ENCODE results near the gene POTEM. TPM values are rescaled to one million over a fixed set of nuclear protein-coding genes. Genes with fewer than 3 reads are reported as not detected.
"Not testable (repeated sequence)": the region's sequence is repeated elsewhere in the genome, so short reads cannot be mapped to it uniquely, and the experiment has no call there.

Gene POTEM
- polyA plus RNA-seq, 4 donors = not detected

DNA sequence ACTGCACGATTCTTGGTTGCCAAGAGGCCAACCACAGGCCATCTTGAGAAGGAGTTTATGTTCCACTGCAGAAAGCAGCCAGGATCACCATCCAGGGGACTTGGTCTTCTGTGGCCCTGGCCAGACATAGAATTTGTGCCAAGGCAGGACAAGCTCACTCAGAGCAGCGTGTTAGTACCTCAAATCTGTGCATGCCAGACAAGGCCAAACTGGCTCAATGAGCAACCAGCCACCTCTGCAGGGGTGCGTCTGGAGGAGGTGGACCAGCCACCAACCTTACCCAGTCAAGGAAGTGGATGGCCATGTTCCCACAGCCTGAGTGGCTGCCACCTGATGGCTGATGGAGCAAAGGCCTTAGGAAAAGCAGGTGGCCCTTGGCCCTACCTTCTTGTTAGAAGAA, 48.0 kb downstream of the POTEM start:
- not testable (repeated sequence) for DNase-seq; FAIRE-seq; H3K27me3 ChIP-seq (ENCODE audit: control insufficient read depth in 3 of 3, insufficient read depth in 3 of 3, low read length in 3 of 3); H3K9me3 ChIP-seq (ENCODE audit: control insufficient read depth in 2 of 2, insufficient read depth in 1 of 2, low read depth in 1 of 2, low read length in 1 of 2); H3K4me1 ChIP-seq (ENCODE audit: control insufficient read depth in 3 of 3, insufficient read depth in 2 of 3, low read depth in 1 of 3, low read length in 2 of 3); H3K4me3 ChIP-seq (ENCODE audit: low read depth in 1 of 3, low read length in 3 of 3); H3K27ac ChIP-seq (ENCODE audit: low read depth in 1 of 3, low read length in 2 of 3); H3K36me3 ChIP-seq (ENCODE audit: control insufficient read depth in 3 of 3, insufficient read depth in 2 of 3, low read depth in 1 of 3, low read length in 3 of 3)
- WGBS, 3 donors = no CpG with 5 or more reads among the region's 3 CpGs

DNA sequence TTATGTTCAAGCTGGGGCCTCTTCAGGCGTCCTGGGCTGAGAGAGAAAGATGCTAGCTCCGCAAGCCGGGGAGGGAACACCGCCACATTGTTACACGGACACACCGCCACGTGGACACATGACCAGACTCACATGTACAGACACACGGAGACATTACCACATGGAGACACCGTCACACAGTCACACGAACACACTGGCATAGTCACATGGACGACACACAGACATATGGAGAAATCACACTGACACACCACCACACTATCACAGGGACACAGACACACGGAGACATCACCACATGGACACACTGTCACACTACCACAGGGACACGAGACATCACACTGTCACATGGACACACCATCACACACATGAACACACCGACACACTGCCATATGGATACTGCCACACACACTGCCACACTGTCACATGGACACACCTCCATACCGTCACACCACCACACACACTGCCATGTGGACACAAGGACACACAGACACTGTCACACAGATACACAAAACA, 57.9 kb downstream of the POTEM start:
- not testable (repeated sequence) for FAIRE-seq; H3K4me1 ChIP-seq (ENCODE audit: control insufficient read depth in 3 of 3, insufficient read depth in 2 of 3, low read depth in 1 of 3, low read length in 2 of 3); H3K36me3 ChIP-seq (ENCODE audit: control insufficient read depth in 3 of 3, insufficient read depth in 2 of 3, low read depth in 1 of 3, low read length in 3 of 3); H3K9me3 ChIP-seq (ENCODE audit: control insufficient read depth in 2 of 2, insufficient read depth in 1 of 2, low read depth in 1 of 2, low read length in 1 of 2); H3K27me3 ChIP-seq (ENCODE audit: control insufficient read depth in 3 of 3, insufficient read depth in 3 of 3, low read length in 3 of 3); H3K27ac ChIP-seq (ENCODE audit: low read depth in 1 of 3, low read length in 2 of 3); H3K4me3 ChIP-seq (ENCODE audit: low read depth in 1 of 3, low read length in 3 of 3); DNase-seq
- 63 to 82% (median 72%) methylated on average over 5 to 8 of the region's 15 CpGs for WGBS, 3 donors

DNA sequence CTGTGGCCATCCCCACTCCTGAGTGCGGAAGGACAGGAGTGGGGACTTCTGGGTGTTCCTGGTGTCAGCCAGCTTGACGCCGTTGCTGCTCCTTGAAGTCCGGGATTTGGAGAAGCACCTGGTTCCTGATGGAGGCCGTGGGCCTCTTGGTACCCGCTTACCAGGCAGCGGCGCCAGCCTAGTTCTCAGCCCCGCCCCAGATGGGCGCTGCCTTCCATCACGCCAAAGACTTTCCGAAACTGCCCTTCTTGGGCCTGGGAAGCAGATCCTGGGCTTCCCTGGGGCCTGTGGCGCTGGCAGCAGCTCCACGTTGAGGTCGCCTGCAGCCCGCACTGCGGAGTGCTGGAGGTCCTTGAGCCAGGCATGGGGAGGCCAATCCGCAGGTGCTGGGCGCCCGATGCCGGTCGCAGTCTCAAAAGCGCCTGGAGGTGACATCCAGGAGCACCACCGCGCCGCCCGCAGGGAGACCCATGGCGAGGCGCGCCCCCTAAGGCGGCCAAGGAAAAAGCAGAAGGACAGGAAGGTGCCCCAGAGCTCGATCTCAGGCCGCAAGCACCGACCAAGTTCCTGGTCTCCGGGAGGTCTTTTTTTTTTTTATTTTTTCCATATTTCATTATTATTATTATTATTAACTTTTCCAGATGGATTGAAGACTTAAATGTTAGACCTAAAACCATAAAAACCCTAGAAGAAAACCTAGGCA, 59.6 kb downstream of the POTEM start:
- not testable (repeated sequence) for H3K36me3 ChIP-seq (ENCODE audit: control insufficient read depth in 3 of 3, insufficient read depth in 2 of 3, low read depth in 1 of 3, low read length in 3 of 3); H3K4me3 ChIP-seq (ENCODE audit: low read depth in 1 of 3, low read length in 3 of 3); H3K9me3 ChIP-seq (ENCODE audit: control insufficient read depth in 2 of 2, insufficient read depth in 1 of 2, low read depth in 1 of 2, low read length in 1 of 2); H3K27me3 ChIP-seq (ENCODE audit: control insufficient read depth in 3 of 3, insufficient read depth in 3 of 3, low read length in 3 of 3); DNase-seq; FAIRE-seq; H3K4me1 ChIP-seq (ENCODE audit: control insufficient read depth in 3 of 3, insufficient read depth in 2 of 3, low read depth in 1 of 3, low read length in 2 of 3); H3K27ac ChIP-seq (ENCODE audit: low read depth in 1 of 3, low read length in 2 of 3)
- 77 to 92% (median 90%) methylated on average over 6 to 28 of the region's 35 CpGs for WGBS, 3 donors

DNA sequence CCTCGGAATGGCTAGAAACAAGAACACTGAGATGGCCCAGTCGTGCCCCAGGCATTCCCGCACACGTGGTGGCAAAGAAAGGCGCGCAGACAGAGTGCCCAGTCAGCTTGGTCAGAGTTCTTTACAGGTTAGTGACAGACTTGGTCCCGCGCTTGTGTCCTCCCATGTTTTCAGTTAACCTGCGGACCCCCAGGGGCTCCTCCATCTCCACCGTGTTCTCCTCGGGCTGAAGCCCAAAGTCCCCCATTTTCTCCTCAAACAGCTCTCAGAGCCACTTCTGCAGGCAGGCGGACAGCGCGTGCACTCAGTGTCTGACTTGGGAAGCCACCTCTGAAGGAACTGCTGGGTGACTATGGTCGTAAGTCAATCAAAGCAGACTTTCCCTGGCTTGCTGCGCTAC, 60.7 kb downstream of the POTEM start:
- not testable (repeated sequence) for H3K4me1 ChIP-seq (ENCODE audit: control insufficient read depth in 3 of 3, insufficient read depth in 2 of 3, low read depth in 1 of 3, low read length in 2 of 3); FAIRE-seq; DNase-seq; H3K27me3 ChIP-seq (ENCODE audit: control insufficient read depth in 3 of 3, insufficient read depth in 3 of 3, low read length in 3 of 3); H3K4me3 ChIP-seq (ENCODE audit: low read depth in 1 of 3, low read length in 3 of 3); H3K9me3 ChIP-seq (ENCODE audit: control insufficient read depth in 2 of 2, insufficient read depth in 1 of 2, low read depth in 1 of 2, low read length in 1 of 2); H3K36me3 ChIP-seq (ENCODE audit: control insufficient read depth in 3 of 3, insufficient read depth in 2 of 3, low read depth in 1 of 3, low read length in 3 of 3); H3K27ac ChIP-seq (ENCODE audit: low read depth in 1 of 3, low read length in 2 of 3)
- WGBS, 3 donors = 71 to 90% (median 79%) methylated on average over 3 to 6 of the region's 16 CpGs

DNA sequence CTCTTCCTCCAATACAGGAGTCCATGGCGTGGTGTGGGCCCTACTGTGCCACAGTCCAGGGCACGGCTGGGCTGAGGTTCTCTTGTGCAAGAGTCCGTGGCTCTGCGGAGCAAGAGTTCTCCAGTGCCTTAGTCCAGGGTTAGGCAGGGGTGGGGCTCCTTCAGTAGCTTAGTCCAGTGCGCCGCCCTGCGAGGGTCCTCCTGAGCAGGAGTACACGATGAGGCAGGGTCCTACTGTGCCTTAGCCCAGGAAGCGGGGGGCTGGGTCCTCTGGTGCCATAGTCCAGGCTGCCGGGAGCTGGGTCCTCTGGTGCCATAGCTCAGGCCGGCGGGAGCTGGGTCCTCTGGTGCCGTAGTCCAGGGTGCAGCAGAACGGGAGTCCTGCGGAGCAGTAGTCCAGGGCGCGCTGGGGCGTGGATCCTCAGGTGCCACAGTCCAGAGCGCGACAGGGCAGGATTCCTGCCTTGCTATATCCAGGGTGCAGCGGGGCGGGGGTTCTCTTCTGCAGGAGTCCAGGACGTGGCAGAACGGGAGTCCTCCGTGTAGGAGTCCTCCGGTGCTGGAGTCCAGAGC, 69.7 kb downstream of the POTEM start:
- H3K9me3 ChIP-seq (ENCODE audit: control insufficient read depth in 2 of 2, insufficient read depth in 1 of 2, low read depth in 1 of 2, low read length in 1 of 2); H3K27me3 ChIP-seq (ENCODE audit: control insufficient read depth in 3 of 3, insufficient read depth in 3 of 3, low read length in 3 of 3); DNase-seq; H3K4me3 ChIP-seq (ENCODE audit: low read depth in 1 of 3, low read length in 3 of 3); H3K4me1 ChIP-seq (ENCODE audit: control insufficient read depth in 3 of 3, insufficient read depth in 2 of 3, low read depth in 1 of 3, low read length in 2 of 3); H3K36me3 ChIP-seq (ENCODE audit: control insufficient read depth in 3 of 3, insufficient read depth in 2 of 3, low read depth in 1 of 3, low read length in 3 of 3); H3K27ac ChIP-seq (ENCODE audit: low read depth in 1 of 3, low read length in 2 of 3); FAIRE-seq: not testable (repeated sequence)
- 93% methylated on average over 5 to 11 of the region's 26 CpGs; no CpG with 5 or more reads in 1 of the 3 donors for WGBS, 3 donors

DNA sequence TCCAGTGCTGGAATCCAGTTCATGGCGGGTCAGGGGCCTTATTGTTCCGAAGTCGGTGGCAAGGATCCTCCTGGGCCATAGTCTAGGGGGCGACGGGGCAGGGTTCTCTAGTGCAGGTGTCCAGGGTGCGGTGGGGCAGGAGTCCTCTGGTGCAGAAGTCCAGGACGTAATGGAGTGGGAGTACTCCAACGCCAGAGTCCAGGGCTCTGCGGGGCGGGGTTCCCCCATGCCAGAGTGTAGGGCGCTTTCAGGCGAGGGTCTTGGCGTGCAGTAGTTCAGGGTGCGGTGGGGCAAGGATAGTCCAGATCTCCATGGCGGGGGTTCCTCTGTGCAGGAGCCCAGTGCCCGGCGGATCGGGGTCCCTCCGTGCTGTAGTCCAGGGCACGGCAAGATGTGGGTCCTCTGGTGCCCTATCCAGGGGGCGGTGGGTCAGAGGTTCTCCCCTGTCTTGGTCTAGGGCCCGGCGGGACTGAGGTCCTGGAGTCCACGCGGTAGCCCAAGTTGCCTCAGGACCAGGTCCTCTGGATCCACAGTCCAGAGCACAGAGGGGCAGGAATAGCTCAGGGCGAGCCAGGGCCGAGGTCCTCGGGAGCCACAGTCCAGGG, 70.9 kb downstream of the POTEM start:
- H3K4me3 ChIP-seq (ENCODE audit: low read depth in 1 of 3, low read length in 3 of 3); DNase-seq; FAIRE-seq; H3K36me3 ChIP-seq (ENCODE audit: control insufficient read depth in 3 of 3, insufficient read depth in 2 of 3, low read depth in 1 of 3, low read length in 3 of 3); H3K4me1 ChIP-seq (ENCODE audit: control insufficient read depth in 3 of 3, insufficient read depth in 2 of 3, low read depth in 1 of 3, low read length in 2 of 3); H3K27me3 ChIP-seq (ENCODE audit: control insufficient read depth in 3 of 3, insufficient read depth in 3 of 3, low read length in 3 of 3); H3K27ac ChIP-seq (ENCODE audit: low read depth in 1 of 3, low read length in 2 of 3); H3K9me3 ChIP-seq (ENCODE audit: control insufficient read depth in 2 of 2, insufficient read depth in 1 of 2, low read depth in 1 of 2, low read length in 1 of 2): not testable (repeated sequence)
- 93 to 95% (median 93%) methylated on average over 4 to 14 of the region's 28 CpGs for WGBS, 3 donors

DNA sequence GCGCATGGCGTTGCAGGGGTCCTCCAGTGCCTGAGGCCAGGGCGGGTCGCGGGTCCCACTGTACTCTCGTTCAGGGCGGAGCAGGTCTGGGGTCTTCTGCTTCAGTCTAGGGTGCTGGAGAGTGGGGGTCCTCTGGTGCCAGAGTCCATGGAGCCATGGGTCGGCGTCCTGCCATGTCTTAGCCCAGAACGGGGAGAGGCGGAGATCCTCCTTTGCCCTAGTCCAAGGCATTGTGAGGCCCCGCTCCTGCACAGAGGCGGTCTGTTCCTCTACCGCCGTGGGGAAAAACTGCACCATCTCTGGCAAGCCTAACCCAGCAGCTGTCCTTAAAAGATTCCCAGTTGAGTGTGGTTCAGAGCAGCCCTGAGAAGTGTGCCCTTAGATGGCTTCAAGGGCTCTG, 71.6 kb downstream of the POTEM start:
- WGBS, 3 donors = 96 to 100% methylated on average over 1 to 7 of the region's 15 CpGs; no CpG with 5 or more reads in 1 of the 3 donors
- not testable (repeated sequence) for FAIRE-seq; H3K27ac ChIP-seq (ENCODE audit: low read depth in 1 of 3, low read length in 2 of 3); H3K36me3 ChIP-seq (ENCODE audit: control insufficient read depth in 3 of 3, insufficient read depth in 2 of 3, low read depth in 1 of 3, low read length in 3 of 3); H3K9me3 ChIP-seq (ENCODE audit: control insufficient read depth in 2 of 2, insufficient read depth in 1 of 2, low read depth in 1 of 2, low read length in 1 of 2); H3K27me3 ChIP-seq (ENCODE audit: control insufficient read depth in 3 of 3, insufficient read depth in 3 of 3, low read length in 3 of 3); DNase-seq; H3K4me1 ChIP-seq (ENCODE audit: control insufficient read depth in 3 of 3, insufficient read depth in 2 of 3, low read depth in 1 of 3, low read length in 2 of 3); H3K4me3 ChIP-seq (ENCODE audit: low read depth in 1 of 3, low read length in 3 of 3)

DNA sequence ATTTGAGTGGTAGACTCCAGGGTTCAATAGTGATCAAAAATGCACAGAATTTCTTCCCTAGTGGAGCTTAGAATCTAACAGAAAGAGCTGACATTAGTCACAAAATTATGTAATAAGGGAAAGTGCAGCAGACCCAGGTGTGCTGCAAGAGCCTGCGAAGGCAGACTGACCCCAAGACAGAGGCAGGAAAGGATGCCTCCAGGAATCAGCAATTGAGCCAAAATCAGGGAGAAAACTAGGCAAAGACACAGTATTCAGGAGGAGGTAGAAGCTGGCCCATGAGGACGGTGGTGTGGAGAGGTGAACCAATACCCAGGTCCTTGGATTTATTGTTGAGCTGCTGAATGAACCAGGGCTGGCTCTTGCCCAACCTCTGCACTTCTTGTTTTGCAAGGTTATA, 76.2 kb downstream of the POTEM start:
- not testable (repeated sequence) for FAIRE-seq

More for the DNA sequence above, 76.2 kb downstream of the POTEM start:
- not testable (repeated sequence) for DNase-seq; H3K9me3 ChIP-seq (ENCODE audit: control insufficient read depth in 2 of 2, insufficient read depth in 1 of 2, low read depth in 1 of 2, low read length in 1 of 2); H3K36me3 ChIP-seq (ENCODE audit: control insufficient read depth in 3 of 3, insufficient read depth in 2 of 3, low read depth in 1 of 3, low read length in 3 of 3); H3K4me3 ChIP-seq (ENCODE audit: low read depth in 1 of 3, low read length in 3 of 3); H3K27me3 ChIP-seq (ENCODE audit: control insufficient read depth in 3 of 3, insufficient read depth in 3 of 3, low read length in 3 of 3); H3K27ac ChIP-seq (ENCODE audit: low read depth in 1 of 3, low read length in 2 of 3); H3K4me1 ChIP-seq (ENCODE audit: control insufficient read depth in 3 of 3, insufficient read depth in 2 of 3, low read depth in 1 of 3, low read length in 2 of 3)
- 42 to 52% (median 45%) methylated on average over 2 of the region's 2 CpGs for WGBS, 3 donors
